Measurements from ENCODE around the gene NT5DC1.
A peak's percentile ranks its signal among the peaks of the same experiment; 100 is the strongest.
"Not testable (repeated sequence)": the region's sequence is repeated elsewhere in the genome, so short reads cannot be mapped to it uniquely, and the experiment has no call there.

The NT5DC1 gene

DNA sequence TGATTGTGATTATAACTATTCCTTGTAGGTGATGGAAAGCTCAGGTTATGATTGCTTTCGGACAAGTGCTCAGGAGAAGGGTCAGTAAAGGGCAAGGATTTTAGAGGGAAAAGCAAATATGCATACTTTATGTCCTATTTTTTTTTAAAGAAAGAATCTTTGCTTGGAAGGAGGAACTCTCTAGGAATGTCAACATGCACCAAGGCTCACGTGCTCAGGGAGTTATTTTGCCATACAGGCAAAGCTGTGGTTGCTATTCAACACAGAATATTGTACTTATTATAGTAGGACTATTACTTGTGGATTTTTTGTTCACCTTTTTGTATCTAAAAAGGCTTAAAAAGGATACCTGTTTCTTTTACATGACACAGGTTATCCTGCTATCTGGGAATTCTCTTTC is 182.0 kb downstream of the NT5DC1 start:
- H3K27ac Mint-ChIP-seq, result no peak overlapping the region
- H3K27me3 Mint-ChIP-seq, result no peaks in the 10 kb centered on the region
- ATAC-seq (ENCODE audit: low read depth) (no peak), DNase-seq (ENCODE audit: low spot score in 2 of 2) (no peak)
- peaks cover 25% of the 10 kb centered on the region for H3K4me1 Mint-ChIP-seq
- H3K9me3 Mint-ChIP-seq, result no peaks in the 10 kb centered on the region
- peaks cover 8% of the 10 kb centered on the region for H3K36me3 Mint-ChIP-seq
- no peak overlapping the region for H3K4me3 Mint-ChIP-seq

DNA sequence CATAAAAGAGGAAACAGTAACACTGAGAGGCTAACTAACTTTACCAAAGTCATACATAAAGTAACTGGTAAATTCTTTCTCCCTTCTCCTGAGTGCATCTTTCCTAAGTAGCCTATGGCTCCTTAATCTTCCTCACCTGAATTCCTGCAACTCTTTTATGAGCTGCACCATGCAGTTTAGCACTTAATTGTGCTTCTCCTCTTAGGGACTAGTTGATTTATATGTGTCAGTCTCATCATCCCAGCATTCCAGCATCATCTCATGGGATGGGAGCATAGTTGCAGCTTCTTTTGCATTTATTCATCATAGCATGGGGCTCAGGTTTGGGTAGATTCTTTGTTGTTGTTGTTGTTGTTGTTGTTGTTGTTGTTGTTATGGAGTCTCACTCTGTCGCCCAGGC is 182.5 kb downstream of the NT5DC1 start:
- DNase-seq (ENCODE audit: low spot score in 2 of 2), result no peak
- H3K9me3 Mint-ChIP-seq, result no peaks in the 10 kb centered on the region
- no peak for ATAC-seq (ENCODE audit: low read depth)
- no peak overlapping the region for H3K27ac Mint-ChIP-seq
- H3K27me3 Mint-ChIP-seq, result no peaks in the 10 kb centered on the region
- peaks cover 21% of the 10 kb centered on the region for H3K4me1 Mint-ChIP-seq
- no peak overlapping the region for H3K4me3 Mint-ChIP-seq
- H3K36me3 Mint-ChIP-seq, result peaks cover 6% of the 10 kb centered on the region

DNA sequence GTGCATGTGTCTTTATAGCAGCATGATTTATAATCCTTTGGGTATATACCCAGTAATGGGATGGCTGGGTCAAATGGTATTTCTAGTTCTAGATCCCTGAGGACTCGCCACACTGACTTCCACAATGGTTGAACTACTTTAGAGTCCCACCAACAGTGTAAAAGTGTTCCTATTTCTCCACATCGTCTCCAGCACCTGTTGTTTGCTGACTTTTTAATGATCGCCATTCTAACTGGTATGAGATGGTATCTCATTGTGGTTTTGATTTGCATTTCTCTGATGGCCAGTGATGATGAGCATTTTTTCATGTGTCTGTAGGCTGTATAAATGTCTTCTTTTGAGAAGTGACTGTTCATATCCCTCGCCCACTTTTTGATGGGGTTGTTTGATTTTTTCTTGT is 184.3 kb downstream of the NT5DC1 start:
- not testable (repeated sequence) for H3K9me3 Mint-ChIP-seq; ATAC-seq (ENCODE audit: low read depth); H3K36me3 Mint-ChIP-seq; H3K27ac Mint-ChIP-seq; H3K27me3 Mint-ChIP-seq; H3K4me3 Mint-ChIP-seq; DNase-seq (ENCODE audit: low spot score in 2 of 2)
- H3K4me1 Mint-ChIP-seq, result peaks cover 15% of the 10 kb centered on the region

DNA sequence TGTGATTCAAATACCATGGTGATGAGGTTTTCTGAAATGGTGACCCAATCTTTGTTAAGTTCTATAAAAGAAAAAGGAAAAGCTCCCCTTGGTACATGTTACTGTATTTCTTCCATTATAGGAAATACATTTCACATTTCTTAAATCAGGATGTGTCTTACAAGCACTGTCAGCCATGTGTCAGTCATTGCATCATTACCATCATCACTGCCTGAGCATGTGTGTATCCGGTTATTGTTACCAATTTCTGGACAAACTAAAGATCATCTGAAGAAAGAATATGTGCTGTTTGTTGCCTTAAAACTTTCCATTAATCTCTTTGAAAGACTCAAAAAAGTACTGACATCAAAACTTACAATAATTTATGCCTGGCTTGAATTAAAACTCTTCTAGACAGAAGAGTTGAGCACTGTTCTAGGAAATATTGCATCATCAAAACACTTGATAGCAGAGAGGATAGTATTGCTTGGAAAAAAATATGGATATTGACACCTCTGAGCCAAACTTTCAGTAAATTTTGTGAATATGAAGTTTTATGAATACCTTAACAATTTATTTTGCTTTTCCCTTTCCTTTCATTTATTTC is 186.2 kb downstream of the NT5DC1 start:
- Mint-ChIP-seq H3K27me3 (no peaks in the 10 kb centered on the region), H3K4me3 (no peak overlapping the region), H3K36me3 (no peaks in the 10 kb centered on the region), H3K4me1 (peaks cover 8% of the 10 kb centered on the region), H3K27ac (no peak overlapping the region), H3K9me3 (no peaks in the 10 kb centered on the region)
- ATAC-seq (ENCODE audit: low read depth), result no peak
- DNase-seq (ENCODE audit: low spot score in 2 of 2), result no peak

DNA sequence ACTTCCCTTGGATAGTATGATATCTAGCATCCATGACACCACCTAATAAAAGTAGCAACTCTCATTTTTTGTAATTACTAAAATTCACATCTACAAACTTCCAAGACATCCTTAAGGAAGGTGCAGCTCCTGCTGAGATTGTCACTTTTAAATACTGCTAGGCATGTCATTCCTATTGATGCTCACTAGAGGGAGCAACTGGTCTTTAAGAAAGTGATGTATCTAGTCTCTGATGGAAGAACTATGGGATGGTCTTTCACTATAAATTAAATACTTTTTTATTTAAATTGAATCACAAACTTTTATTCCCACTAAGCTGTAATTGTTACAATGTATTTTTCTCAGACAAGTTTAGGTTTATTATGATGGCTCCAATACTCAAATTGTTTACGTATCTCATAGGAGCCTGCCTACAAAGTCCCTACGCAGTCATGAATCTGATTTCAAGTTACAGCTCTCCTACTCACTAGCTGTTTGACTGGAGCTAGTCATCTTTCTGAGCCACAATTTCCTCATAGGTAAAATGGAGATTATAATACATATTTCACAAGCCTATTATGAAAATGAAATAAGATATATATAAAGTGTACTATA is 187.1 kb downstream of the NT5DC1 start:
- H3K9me3 Mint-ChIP-seq, result no peaks in the 10 kb centered on the region
- H3K27ac Mint-ChIP-seq, result no peak overlapping the region
- H3K4me3 Mint-ChIP-seq, result no peak overlapping the region
- DNase-seq (ENCODE audit: low spot score in 2 of 2), result peak in 1 of 2 donors; percentile 37
- H3K27me3 Mint-ChIP-seq, result no peaks in the 10 kb centered on the region
- H3K36me3 Mint-ChIP-seq, result no peaks in the 10 kb centered on the region
- peak; percentile 70 for ATAC-seq (ENCODE audit: low read depth)
- peaks cover 6% of the 10 kb centered on the region for H3K4me1 Mint-ChIP-seq

DNA sequence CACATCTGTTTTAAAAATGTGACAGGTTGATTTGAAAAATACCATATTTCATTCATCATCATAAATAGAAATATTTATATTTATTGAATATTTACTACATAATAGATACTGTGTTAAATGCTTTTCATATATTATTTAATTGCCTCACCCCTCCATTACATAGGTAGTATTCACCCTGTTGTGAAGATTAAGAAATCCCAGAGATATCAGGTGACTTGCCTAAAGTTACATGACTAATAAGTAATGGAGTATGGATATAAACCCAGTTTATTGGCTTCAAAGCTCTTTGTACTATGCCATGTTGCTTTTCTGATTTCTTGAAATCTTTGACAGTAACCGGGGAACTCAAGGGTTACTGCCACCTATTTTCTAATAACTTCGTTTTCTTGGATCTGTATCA is 189.2 kb downstream of the NT5DC1 start:
- no peak overlapping the region for H3K27ac Mint-ChIP-seq

DNA sequence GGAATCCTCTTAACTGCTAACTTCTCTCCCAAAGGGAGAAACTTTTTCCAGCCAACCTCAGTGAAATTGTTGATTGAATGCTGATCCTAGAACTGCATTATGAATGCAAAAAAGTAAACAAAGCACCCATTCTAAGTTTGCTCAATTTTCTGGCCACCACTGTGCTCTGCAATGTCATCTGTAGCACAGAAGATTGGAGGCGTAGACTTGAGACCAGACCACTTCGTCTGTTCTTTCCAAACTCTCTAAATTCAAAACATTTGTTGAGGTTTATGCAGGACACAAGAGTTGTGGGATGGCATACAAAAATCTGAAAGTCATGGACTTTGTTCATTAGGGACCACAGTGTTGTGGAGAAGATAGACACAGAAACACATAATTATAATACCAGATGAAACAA is 190.1 kb downstream of the NT5DC1 start:
- Mint-ChIP-seq H3K9me3 (no peaks in the 10 kb centered on the region), H3K4me1 (peaks cover 7% of the 10 kb centered on the region), H3K4me3 (no peak overlapping the region), H3K27me3 (no peaks in the 10 kb centered on the region), H3K36me3 (no peaks in the 10 kb centered on the region), H3K27ac (no peak overlapping the region)
- DNase-seq (ENCODE audit: low spot score in 2 of 2), result no peak
- ATAC-seq (ENCODE audit: low read depth), result no peak

More for the DNA sequence above, 189.2 kb downstream of the NT5DC1 start:
- ATAC-seq (ENCODE audit: low read depth) (no peak), DNase-seq (ENCODE audit: low spot score in 2 of 2) (no peak)
- Mint-ChIP-seq H3K4me1 (peaks cover 5% of the 10 kb centered on the region), H3K9me3 (no peaks in the 10 kb centered on the region), H3K27me3 (no peaks in the 10 kb centered on the region), H3K4me3 (no peak overlapping the region), H3K36me3 (no peaks in the 10 kb centered on the region)

DNA sequence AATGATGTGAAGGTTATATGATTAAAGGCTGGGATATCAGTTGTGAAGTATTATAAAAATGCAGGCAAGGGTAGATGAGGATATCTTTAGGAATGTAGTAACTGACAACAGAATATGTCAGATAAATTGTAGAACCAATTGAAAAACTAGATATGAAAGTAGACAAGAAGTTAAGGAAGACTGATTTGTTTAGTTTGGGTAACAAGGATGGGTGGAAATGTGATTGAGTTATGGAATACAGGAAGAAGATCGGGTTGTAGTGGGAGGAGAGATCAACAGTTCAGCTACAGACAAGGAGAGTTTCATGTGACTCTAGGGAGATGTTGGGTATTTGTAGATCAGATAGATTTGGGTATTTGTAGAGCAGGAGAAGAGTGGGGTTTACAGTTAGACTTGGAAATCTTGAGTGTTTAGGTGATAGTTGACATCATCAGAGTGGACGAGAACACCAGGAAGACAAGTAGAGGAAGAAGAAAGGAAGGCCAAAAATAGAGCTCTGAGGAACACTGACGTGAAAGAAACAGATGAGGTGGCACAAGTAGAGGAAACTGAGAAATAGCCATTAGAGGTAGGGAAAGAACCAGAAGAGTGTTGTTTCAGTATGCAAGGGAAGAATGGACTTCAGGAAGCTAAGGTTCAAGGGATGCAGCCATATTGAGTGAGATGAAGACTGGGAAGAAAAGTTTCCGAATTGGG is 191.2 kb downstream of the NT5DC1 start:
- DNase-seq (ENCODE audit: low spot score in 2 of 2) (no peak), ATAC-seq (ENCODE audit: low read depth) (no peak)
- Mint-ChIP-seq H3K4me3 (no peak overlapping the region), H3K27ac (no peak overlapping the region), H3K36me3 (no peaks in the 10 kb centered on the region), H3K4me1 (peaks cover 12% of the 10 kb centered on the region), H3K27me3 (no peaks in the 10 kb centered on the region), H3K9me3 (no peaks in the 10 kb centered on the region)

DNA sequence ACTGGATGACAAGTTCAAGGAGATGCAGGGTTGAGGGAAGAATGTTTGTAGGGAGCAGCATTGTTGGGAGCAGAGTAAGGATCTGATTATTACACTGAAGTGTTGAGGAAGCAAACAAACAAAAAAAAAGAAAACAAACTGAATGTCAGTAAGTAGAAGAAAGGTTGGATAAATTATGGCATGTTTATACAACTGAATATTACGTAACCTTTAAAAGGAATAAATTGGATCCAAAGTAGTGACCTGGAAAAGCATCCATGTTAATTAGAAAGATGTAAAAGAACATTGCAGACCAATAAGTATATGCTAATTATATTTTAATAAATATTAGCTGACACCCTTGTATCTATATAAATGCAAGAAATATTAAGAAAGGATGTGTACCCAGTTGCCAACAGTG is 191.9 kb downstream of the NT5DC1 start:
- Mint-ChIP-seq H3K36me3 (no peaks in the 10 kb centered on the region), H3K9me3 (no peaks in the 10 kb centered on the region), H3K27me3 (no peaks in the 10 kb centered on the region), H3K4me1 (peaks cover 13% of the 10 kb centered on the region), H3K27ac (no peak overlapping the region), H3K4me3 (no peak overlapping the region)
- no peak for ATAC-seq (ENCODE audit: low read depth)
- no peak for DNase-seq (ENCODE audit: low spot score in 2 of 2)

DNA sequence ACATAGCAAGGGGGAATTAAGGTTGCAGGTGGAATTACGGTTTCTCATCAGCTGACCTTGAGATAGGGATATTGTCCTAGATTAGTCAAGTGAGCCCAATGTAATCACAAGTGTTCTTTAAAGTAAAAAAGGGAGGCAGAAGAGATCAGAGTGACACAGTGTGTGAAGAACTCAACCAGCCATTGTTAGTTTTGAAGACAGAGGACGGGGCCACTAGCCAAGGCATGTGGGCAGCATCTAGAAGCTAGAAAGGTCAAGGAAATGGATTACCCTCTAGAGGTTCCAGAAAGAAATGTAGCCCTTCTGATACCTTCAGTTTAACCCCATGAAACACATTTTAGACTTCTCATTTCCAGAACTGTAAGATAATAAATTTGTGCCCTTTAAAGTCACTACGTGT is 197.6 kb downstream of the NT5DC1 start:
- DNase-seq (ENCODE audit: low spot score in 2 of 2) (no peak), ATAC-seq (ENCODE audit: low read depth) (no peak)
- Mint-ChIP-seq H3K4me1 (peaks cover 18% of the 10 kb centered on the region), H3K27me3 (no peaks in the 10 kb centered on the region), H3K36me3 (peaks cover 14% of the 10 kb centered on the region), H3K27ac (no peak overlapping the region), H3K9me3 (peaks cover 4% of the 10 kb centered on the region), H3K4me3 (no peak overlapping the region)

DNA sequence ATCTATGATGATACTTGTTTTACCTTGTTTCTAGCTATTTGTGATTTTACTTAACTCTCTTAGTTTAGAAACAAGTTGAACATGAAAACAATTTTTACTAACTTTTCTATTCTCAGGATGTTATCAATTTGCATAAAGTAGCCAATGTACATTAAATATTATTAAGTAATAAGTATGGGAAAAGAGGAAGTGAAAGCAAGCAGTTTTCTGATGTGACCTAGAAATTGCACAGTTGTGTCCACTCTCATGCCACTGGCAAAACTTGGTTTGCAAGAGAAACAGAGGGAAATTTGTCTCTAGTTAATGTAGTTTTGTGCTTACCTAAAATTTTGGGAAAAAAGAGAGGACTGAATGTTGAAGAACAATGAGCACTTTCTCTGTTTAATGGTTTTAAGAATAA is 198.3 kb downstream of the NT5DC1 start:
- Mint-ChIP-seq H3K27ac (no peak overlapping the region), H3K27me3 (no peaks in the 10 kb centered on the region), H3K4me1 (peaks cover 20% of the 10 kb centered on the region), H3K36me3 (peaks cover 14% of the 10 kb centered on the region), H3K9me3 (peaks cover 4% of the 10 kb centered on the region), H3K4me3 (no peak overlapping the region)
- peak; percentile 50 for ATAC-seq (ENCODE audit: low read depth)
- DNase-seq (ENCODE audit: low spot score in 2 of 2), result no peak
